GM12891 (cell line): ENCODE data around the gene RBM19.

Experiments used
- PAX5 ChIP-seq: IDR thresholded peaks from 2 replicates; pipeline ENCODE4 v1.6.1; 2011; ENCODE audit warnings: low read length, moderate library complexity, mild to moderate bottlenecking; ENCODE audit not compliant: insufficient read depth, severe bottlenecking
- POLR2A ChIP-seq: IDR thresholded peaks from 2 replicates; pipeline ENCODE4 v1.6.1; 2011; ENCODE audit warnings: low read depth, low read length, control low read depth
- POLR2AphosphoS5 ChIP-seq: IDR thresholded peaks from 2 replicates; pipeline ENCODE4 v1.6.1; 2011; ENCODE audit warnings: low read depth, low read length, control low read depth
- POU2F2 ChIP-seq: IDR thresholded peaks from 2 replicates; pipeline ENCODE4 v1.6.1; 2011; ENCODE audit warnings: low read depth, mild to moderate bottlenecking, control low read depth, low read length, moderate library complexity
- SPI1 ChIP-seq: IDR thresholded peaks from 2 replicates; pipeline ENCODE4 v1.6.1; 2011; ENCODE audit warnings: low read depth, low read length, control low read depth
- TAF1 ChIP-seq: IDR thresholded peaks from 2 replicates; pipeline ENCODE4 v1.6.1; 2011; ENCODE audit warnings: low read depth, low read length, control low read depth

- TF ChIP-seq POLR2AphosphoS5, result no peak
- TF ChIP-seq POLR2A, result no peak
- TF ChIP-seq TAF1, result no peak
- TF ChIP-seq SPI1, result no peak
- TF ChIP-seq PAX5, result no peak
- no peak for TF ChIP-seq POU2F2
These were observed 165.9 kb downstream of the RBM19 start for GRCh38 chr12:113800201-113800600.
